Right ventricle myocardium inferior (tissue), 1 donor: ENCODE data around the gene KDM2A. TPM values are rescaled to one million over a fixed set of nuclear protein-coding genes. Genes with fewer than 3 reads are reported as not detected.

Source experiments
- ATAC-seq: fragments of 200-7000 bp; cut with Tn5 transposase; one replicate; pipeline ENCODE4 v1.9.1; 2020; ENCODE audit warnings: mild to moderate bottlenecking, moderate library complexity
- DNase-seq: peaks from one replicate; pipeline ENCODE4 v3.0.0; 2021; ENCODE audit errors: missing footprints
- intact Hi-C: fragments of 100-400 bp; cut with DNase I; formaldehyde crosslinking; loops from one replicate; pipeline ENCODE4 v1.11.0; 2022
- long read RNA-seq: library from polyadenylated mRNA; unstranded; transcript quantifications from one replicate; pipeline ENCODE4 v2.0.0, GENCODE V29; 2021
- total RNA-seq: library from RNA; stranded (reverse); fragmentation: NEBNext Ultra II Directional; extraction: Animal tissue kit (Norgen Biotek cat#: 25700); gene quantifications from one replicate; pipeline ENCODE4 v1.2.1, GENCODE V29; 2021
- donor health status: DM: no; HTN: yes; CAD: no; lungs with severe emphysema.

The KDM2A gene
- 41.3 TPM for total RNA-seq
- long read RNA-seq, partial matches to known transcripts, result 0 of 4 reads
- long read RNA-seq, other reads (novel, unspliced or antisense), result 3 of 4 reads

DNA sequence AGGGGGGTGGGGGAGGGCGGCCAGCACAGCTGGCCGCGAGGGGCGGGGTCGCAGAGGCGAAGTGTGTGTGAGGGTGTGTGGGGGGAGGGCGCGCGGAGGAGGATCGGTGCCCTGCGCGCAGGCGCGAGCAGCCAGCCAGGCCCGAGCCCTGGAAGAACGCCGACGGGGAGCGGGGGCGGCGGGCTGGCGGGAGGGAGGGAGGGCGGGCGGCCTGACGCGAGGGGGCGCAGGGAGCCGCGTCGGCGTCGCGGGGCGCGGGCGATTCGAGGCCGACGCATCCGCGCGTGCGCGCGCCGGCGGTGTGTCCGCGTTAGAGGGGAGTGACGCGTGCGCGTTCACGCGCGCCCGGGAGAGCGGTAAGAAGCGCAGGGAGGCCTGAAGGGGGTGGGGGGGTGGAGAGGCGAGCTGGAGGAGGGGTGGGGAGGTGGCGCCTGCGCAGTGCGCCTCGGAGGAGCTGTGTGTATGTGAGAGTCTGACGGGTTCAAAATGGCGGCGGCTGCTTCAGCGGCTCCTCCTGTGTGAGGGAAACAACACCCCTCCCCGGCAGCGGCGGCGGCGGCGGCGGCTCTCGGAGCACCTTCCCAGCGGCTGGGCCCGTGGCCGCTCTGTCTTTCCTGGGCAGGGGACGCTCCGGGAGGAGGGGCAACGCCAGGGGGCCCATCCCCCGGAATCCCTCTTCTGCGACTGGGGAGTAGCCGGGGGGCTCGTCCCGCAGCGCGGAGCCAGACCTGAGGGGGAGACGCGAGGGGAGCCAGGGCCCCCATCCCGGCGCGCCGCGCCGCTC is at the start of gene KDM2A:
Gene KDM2A, plus strand, starts transcription at position 463 of the 784 bp plus-strand sequence. CDS start 2,054 bp downstream, outside the sequence.
- ATAC-seq (peak; percentile 94), DNase-seq (peak; percentile 100)
- intact Hi-C loops, result no loop called here

DNA sequence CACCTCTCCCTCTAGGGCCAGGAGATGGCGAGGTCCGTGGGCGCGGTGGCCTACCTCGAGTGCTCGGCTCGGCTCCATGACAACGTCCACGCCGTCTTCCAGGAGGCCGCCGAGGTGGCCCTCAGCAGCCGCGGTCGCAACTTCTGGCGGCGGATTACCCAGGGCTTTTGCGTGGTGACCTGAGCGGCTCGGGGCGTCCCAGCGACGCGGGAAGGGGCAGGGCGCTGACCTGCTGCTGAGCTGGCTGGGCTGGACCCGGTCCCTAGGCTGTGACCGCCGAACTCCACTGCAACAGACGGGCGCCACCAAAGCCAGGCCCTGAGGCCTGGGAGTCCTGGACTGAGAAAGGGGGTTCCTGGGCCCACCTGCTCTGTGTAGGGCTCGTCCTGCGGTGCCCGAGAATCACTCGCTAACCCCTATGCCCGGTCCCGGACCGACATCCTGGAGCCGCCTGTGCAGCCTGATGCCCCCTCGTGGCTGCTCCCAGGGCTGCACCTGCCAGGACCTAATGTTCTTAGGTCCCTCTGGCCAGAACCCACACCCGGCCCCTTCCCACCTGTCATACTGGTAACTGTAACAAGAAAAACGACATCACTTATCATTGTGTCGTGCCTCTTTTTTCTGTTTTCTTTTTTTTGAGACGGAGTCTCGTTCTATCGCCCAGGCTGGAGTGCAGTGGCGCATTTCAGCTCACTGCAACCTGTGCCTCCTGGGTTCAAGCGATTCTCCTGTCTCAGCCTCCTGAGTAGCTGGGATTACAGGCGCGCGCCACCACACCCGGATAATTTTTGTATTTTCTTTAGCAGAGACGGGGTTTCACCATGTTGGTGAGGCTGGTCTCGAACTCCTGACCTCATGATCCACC is 47.4 kb upstream of the KDM2A start:
- ATAC-seq (peak; percentile 87), DNase-seq (peak; percentile 91)
- intact Hi-C loops, result no loop called here

DNA sequence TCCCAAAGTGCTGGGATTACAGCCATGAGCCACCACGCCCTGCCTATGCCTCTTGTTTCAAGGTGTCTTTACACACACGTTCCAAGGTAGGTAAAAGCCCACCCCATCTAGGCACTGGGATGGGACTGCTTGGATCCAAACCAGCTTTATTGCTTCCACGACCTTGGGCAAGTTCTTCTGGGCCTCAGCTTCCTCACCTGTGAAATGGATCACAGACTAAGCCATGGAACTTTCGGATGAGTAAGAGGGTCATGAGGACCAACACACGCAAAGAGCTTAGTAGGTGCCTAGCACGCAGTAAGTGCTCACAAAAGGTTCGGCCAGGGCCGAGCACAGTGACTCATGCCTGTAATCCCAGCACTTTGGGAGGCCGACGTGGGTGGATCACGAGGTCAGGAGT is 46.8 kb upstream of the KDM2A start:
- no peak for ATAC-seq
- intact Hi-C loops, result no loop called here
- no peak for DNase-seq

DNA sequence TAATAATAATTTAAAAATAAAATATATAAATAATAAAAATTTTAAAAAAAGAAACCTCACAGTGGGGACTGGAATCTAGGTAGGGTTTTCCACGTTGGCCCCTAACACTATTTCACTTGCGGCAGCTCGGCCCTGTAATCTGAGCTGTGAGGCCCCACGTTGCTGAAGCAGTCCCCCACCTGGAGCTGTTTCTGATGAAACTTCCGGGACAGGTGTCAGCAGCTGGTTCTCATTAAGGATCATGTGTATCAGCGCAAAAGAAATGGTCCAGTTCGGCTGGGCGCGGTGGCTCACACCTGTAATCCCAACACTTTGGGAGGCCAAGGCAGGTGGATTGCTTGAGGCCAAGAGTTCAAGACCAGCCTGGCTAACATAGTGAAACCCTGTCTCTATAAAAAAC is 45.2 kb upstream of the KDM2A start:
- intact Hi-C loops, result no loop called here
- no peak for DNase-seq
- no peak for ATAC-seq

DNA sequence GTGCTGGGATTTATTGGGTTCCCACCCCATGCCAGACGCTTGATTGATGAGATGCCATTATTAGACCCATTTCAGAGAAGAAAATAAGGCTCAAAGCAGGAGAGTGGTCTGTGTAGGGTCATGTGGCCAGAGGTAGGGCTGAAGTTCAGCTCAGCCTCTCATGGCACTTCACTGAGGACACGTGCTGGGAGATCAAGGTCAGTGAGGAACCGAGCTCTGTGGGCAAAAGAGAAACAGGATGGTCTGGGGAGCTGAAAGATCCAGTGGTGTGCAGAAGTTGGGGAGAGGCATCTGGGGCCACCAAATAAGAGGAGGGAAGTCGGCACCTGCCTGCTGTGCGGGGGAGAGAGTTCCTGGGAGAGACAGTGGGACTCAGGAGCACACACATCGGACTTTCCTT is 42.9 kb upstream of the KDM2A start:
- ATAC-seq (no peak), DNase-seq (no peak)
- intact Hi-C loops, result no loop called here

DNA sequence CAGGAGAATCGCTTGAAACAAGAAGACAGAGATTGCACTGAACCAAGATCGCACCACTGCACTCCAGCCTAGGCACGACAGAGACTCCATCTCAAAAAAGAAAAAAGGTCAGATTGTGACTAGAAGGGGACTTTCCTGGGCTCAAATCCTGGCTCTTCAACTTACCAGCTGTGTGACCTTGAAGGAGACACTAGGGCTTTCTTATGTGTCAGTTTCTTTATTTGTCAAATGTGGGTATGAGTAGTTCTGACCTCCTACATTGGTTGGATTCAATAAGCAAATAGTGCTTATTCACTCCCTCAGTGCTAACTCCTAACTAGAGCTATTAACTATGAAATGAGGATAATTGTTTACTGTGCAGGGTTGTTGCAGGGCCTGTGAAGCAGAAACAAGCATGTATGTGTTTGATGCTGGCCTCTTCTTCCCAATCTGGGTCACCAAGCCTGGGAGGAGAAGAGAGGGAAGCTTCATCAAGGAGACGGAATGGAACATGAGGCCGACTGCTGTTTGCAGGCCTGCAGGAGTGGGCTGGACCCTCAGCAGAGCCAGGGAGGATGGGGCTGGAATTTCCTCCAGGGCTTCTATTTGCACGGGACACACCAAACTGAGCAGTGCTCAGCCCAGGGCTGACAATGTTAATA is 39.9 kb upstream of the KDM2A start:
- DNase-seq (no peak), ATAC-seq (no peak)
- intact Hi-C loops, result no loop called here

DNA sequence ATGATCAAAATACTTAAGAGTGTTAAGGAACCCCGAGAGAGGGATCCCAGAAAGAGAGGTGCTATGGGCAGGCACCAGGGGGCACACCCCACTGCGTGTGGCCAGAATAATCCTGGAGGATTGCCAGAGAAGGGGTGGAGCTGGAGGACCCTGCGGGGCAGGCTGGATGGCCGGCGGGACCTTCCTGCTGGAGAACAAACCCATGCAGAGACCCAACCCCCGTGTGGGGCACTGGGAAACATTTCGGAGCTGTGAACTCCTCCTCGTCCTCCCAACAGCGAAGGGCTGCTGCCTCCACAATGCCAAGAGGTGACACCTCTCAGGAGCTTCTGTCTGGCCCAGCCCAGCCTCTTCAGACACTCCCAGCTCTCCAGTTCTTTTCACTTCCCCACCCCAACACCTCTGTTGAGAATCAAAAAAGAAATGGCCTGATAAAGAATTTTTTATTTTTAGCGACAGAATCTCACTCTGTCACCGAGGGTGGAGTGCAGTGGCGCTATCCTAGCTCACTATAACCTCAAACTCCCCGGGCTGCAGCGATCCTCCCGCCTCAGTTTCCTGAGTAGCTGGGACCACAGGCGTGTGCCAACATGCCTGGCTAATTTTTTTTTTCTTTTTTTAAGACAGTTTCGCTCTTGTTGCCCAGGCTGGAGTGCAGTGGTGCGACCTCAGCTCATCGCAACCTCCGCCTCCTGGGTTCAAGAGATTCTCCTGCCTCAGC is 36.8 kb upstream of the KDM2A start:
- ATAC-seq, result peak; percentile 31
- intact Hi-C loops, result loop anchor here (2.0 to 5.0 kb wide), 2 partner anchors 157 to 235 kb away; no protein-coding TSS in a partner anchor
- no peak for DNase-seq

DNA sequence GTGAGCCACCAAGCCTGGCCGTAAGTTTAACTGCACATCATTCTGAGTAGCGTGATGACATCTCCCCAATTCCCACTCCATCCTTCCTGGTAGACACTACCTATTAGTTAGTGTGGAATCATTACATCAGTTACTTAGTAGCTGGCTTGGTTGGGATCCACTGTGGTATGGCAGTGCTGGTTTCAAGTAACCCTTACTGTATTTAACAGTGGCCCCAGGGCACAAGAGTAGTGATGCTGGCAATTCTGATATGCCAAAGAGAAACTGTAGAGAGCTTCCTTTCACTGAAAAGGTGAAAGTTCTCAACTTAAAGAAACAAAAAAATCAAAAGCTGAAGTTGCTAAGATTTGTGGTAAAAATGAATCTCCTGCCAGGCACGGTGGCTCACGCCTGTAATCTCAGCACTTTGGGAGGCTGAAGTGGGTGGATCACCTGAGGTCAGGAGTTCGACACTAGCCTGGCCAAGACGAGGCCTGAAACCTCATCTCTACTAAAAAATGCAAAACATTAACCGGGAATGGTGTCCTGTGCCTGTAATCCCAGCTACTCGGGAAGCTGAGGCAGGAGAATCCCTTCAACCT is 35.2 kb upstream of the KDM2A start:
- intact Hi-C loops, result loop anchor here (2.0 to 5.0 kb wide), 2 partner anchors 155 to 233 kb away; no protein-coding TSS in a partner anchor
- ATAC-seq (no peak), DNase-seq (no peak)

DNA sequence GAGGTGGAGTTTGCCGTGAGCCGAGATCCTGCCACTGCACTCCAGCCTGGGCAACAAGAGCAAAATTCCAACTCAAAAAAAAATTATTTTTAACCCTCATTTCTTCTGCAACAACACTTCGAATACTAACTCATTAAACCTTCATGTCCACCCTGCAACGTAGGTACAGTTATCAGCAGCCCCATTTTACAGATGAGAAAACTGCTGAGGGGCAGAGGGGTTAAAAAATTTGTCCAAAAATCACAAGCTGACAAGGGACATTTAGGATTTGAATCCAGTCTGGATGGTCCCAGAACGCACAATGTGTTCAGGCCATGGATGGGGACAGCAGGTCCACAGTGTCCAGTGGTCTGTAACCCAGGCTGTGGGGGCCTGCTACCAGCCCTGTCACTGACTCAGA is 33.4 kb upstream of the KDM2A start:
- ATAC-seq (no peak), DNase-seq (no peak)
- intact Hi-C loops, result no loop called here

DNA sequence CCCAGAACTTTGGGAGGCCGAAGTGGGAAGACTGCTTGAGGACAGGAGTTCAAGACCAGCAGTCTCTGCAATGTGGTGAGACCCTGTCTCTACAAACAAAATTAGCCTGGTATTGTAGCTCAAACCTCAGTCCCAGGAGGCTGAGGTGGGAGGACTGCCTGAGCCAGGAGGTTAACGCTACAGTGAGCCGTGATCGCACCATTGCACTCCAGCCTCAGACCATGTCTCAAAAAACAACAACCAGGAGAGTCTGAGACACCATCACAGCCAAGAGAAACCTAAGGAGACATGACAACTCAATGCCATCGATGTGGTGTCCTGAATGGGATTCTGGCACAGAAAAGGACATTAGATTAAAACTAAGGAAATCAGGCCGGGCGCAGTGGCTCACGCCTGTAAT is 28.3 kb upstream of the KDM2A start:
- DNase-seq (no peak), ATAC-seq (no peak)
- intact Hi-C loops, result no loop called here

DNA sequence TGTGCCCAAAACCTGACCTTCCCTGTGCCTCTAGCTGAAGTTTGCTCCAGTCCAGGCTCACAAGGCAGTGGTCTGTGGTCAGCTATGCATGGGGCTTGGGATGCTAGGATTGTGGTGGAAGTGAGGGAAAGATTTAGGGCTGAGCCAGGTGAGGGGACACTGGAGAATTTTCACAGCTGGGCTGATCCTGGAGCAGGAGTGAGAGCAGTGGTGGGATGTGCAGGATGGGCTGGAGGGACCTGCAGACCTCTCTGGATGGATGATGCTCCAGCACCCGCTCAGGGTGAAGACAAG is 23.9 kb upstream of the KDM2A start:
- intact Hi-C loops, result loop anchor here (5.0 kb wide), 1 partner anchor 72 kb away; no protein-coding TSS in a partner anchor
- ATAC-seq (no peak), DNase-seq (no peak)

DNA sequence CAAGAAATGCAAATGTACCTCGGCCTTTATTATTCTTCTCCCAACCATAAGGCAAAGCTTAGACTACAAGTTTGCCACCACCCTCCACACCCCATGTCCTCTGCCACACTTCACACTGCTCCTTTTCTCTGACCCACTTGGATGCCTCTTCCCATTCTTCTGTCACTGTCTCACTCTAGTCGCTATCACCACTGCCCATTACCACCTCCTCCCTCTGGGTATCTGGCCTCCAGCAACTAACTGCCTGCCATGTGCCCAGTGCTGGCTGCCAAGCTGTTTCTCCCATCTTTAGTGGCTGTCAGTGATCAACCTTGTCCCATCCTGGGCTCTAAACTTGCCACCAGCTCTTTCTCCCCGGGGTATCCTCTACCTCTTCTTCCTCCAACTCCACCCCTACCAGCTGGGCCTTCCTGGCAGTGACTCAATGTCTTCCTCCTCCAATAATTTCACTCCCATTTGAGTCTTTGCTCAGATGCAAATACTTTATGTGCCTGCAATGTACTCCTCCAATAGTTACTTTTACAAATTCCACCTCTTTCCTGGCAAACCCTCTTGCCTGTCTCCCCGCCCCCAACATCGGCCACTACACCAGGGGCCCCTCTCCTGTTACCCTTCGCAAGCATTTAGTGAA is 20.1 kb upstream of the KDM2A start:
- no peak for DNase-seq
- peak; percentile 92 for ATAC-seq
- intact Hi-C loops, result loop anchor here (5.0 kb wide), 1 partner anchor 68 kb away; no protein-coding TSS in a partner anchor

DNA sequence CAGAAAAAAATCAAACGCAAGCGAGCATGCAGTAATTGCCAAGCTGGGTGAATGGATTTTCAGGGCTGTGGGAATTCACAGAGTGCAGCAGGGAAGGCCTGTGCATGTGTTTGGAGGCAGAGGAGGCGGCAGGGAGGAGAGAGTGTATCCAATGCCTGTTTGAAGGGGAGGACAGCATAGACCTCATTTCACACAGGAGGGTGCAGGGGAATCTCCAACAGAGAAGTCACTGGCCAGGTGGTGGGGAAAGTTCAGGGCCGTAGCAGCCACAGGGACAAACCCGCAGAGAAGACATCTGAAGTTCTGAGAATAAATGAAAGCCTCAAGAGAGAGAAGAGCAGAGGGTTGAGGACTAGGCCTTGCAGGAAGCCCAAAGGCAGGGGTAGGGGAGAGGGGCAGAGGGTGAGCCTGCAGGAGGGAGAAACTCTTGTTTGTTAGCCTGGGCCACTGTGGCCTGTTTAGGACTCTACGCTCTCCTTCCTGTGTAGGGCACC is 19.2 kb upstream of the KDM2A start:
- ATAC-seq, result no peak
- intact Hi-C loops, result loop anchor here (5.0 kb wide), 1 partner anchor 67 kb away; no protein-coding TSS in a partner anchor
- DNase-seq, result no peak

DNA sequence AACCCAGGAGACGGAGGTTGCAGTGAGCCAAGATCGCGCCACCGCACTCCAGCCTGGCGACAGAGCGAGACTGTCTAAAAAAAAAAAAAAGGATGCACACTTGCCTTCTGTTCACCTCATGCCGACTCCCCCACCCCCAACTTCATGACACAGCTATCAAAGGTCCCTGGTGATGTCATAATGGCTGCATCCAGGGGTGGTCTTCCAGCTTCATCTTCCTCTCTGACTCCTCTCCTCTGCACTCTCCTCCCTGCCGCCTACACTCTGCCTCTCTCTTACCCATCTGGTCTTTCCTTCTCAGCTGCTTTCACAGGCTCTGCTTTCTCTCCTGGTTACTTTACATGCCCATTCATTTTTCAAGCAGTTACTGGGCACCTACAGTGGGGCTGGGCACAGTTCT is 16.4 kb upstream of the KDM2A start:
- ATAC-seq (no peak), DNase-seq (no peak)
- intact Hi-C loops, result no loop called here

DNA sequence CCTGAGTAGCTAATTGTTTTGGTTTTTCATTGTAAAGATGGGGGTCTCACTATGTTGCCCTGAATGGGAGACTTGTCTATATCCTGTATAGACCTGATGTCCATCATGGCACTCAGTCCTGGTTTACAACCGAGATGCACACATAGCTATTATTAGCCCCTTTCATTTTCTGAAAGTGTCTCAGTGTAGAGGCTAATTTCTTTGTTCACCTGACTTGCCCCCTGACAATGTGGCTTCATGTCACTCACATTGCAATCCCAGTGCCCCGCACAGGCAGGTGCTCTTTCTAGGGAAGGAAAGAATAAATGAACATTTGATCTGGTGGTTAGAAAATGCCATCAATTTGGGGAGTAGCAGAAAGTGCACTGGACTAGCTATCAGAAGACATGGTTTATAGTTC is 13.1 kb upstream of the KDM2A start:
- ATAC-seq, result no peak
- intact Hi-C loops, result no loop called here
- DNase-seq, result no peak

DNA sequence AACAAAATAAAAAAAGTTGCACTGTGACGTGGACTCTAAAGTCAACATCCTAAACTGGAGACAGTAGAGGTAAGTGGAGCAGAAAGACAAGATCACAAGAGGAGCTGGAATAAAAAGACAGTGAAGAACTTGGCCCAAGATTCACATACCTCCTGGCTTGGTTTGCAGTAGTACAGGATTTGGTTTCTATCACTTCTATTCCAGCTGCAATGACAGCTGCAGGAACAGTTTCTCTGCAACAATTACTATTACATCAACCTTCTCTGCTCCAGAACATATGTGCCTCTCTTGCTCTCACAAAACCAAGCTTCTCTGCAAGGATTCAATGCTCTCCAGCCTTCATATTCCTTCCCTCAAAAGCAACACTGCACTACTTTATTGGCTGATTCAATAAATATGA is 7.8 kb upstream of the KDM2A start:
- peak; percentile 30 for ATAC-seq
- intact Hi-C loops, result no loop called here
- DNase-seq, result no peak

DNA sequence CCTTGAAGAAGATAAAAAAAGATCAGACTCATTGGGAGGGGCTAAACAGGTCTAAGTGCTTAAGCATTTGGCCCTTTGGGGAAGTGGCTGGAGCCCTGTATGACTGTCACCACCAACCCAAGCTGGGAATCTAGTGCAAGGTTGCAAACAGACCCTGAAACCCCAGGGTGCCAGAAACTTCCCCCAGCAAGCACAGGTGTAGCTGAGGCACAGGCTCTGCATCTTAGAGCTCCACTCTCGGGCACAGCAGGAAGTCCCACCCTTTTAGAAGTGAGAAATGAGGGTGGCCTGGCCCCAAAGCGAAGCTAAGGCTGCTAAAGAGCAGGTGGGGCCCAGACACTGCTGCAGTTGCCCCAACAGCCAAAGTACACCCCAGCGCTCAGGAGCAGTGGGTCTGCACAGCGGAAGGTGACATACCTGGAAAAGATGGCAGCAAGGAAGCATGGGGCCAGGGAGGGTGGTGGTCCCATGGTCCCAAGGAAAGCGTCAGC is 5.8 kb upstream of the KDM2A start:
- intact Hi-C loops, result no loop called here
- no peak for ATAC-seq
- DNase-seq, result no peak
